Mesenchymal stem cell (in vitro differentiated cells and primary cell): ENCODE data around the gene EVL.

Experiments used
- DNase-seq: peaks from one replicate; pipeline ENCODE4 v3.0.0-alpha.2; 2013
- H2AFZ ChIP-seq: one replicate; pipeline ENCODE4 v1.6.1; 2013; ENCODE audit warnings: low read depth, mild to moderate bottlenecking, control low read depth, inconsistent platforms, low read length, moderate library complexity
- H2AK5ac ChIP-seq: 2 replicates; pipeline ENCODE4 v1.6.1; 2013; ENCODE audit warnings: low read length, moderate library complexity, mild to moderate bottlenecking, inconsistent platforms; ENCODE audit not compliant: severe bottlenecking
- H2BK120ac ChIP-seq: one replicate; pipeline ENCODE4 v1.6.1; 2013; ENCODE audit warnings: low read depth, mild to moderate bottlenecking, inconsistent platforms, low read length, moderate library complexity
- H2BK12ac ChIP-seq, 2 experiments: one replicate each; pipeline ENCODE4 v1.6.1; 2013; ENCODE audit warnings: inconsistent platforms in 2 of 2, low read length in 2 of 2, mild to moderate bottlenecking in 2 of 2, moderate library complexity in 2 of 2, control low read depth in 1 of 2
- H2BK15ac ChIP-seq: one replicate; pipeline ENCODE4 v1.6.1; 2013; ENCODE audit warnings: mild to moderate bottlenecking, low read depth, inconsistent platforms; ENCODE audit not compliant: poor library complexity, severe bottlenecking
- H2BK5ac ChIP-seq: 2 replicates; pipeline ENCODE4 v1.6.1; 2013; ENCODE audit warnings: low read depth, mild to moderate bottlenecking, low read length, control low read depth, inconsistent platforms; ENCODE audit not compliant: poor library complexity, severe bottlenecking
- H3K14ac ChIP-seq, 2 experiments: one replicate each; pipeline ENCODE4 v1.6.1; 2013; ENCODE audit warnings: inconsistent platforms in 2 of 2, low read length in 2 of 2, control low read depth in 1 of 2, mild to moderate bottlenecking in 1 of 2, moderate library complexity in 1 of 2
- H3K18ac ChIP-seq, 2 experiments: one replicate each; pipeline ENCODE4 v1.6.1; 2013; ENCODE audit warnings: inconsistent platforms in 2 of 2, low read length in 2 of 2, control low read depth in 1 of 2, low read depth in 1 of 2, mild to moderate bottlenecking in 1 of 2
- H3K23ac ChIP-seq, 2 experiments: one replicate each; pipeline ENCODE4 v1.6.1; 2013; ENCODE audit warnings: inconsistent platforms in 2 of 2, low read length in 2 of 2, mild to moderate bottlenecking in 2 of 2, moderate library complexity in 2 of 2, control low read depth in 1 of 2
- H3K27ac ChIP-seq: 2 replicates; pipeline ENCODE4 v1.5.1; 2013; ENCODE audit warnings: mild to moderate bottlenecking, moderate library complexity, low read length, control low read depth, inconsistent platforms; ENCODE audit not compliant: poor library complexity, severe bottlenecking
- H3K27me3 ChIP-seq, 2 experiments: 2 replicates each; pipeline versions ENCODE4 v1.6.1 to v1.7.0; 2013; ENCODE audit warnings: low read length in 2 of 2, mild to moderate bottlenecking in 2 of 2, moderate library complexity in 2 of 2, control low read depth in 1 of 2, inconsistent platforms in 1 of 2; ENCODE audit not compliant: control insufficient read depth in 1 of 2, insufficient read depth in 1 of 2
- H3K36me3 ChIP-seq, 2 experiments: 2 replicates each; pipeline versions ENCODE4 v1.6.1 to v1.7.0; 2013; ENCODE audit warnings: low read length in 2 of 2, control low read depth in 1 of 2, inconsistent platforms in 1 of 2, low read depth in 1 of 2, mild to moderate bottlenecking in 1 of 2; ENCODE audit not compliant: insufficient read depth in 2 of 2, control insufficient read depth in 1 of 2
- H3K4ac ChIP-seq, 2 experiments: one replicate each; pipeline ENCODE4 v1.6.1; 2013; ENCODE audit warnings: inconsistent platforms in 2 of 2, low read length in 2 of 2, mild to moderate bottlenecking in 2 of 2, moderate library complexity in 2 of 2, control low read depth in 1 of 2, low read depth in 1 of 2
- H3K4me1 ChIP-seq: 2 replicates; pipeline ENCODE4 v1.6.1; 2013; ENCODE audit warnings: low read depth, low read length, control low read depth; ENCODE audit not compliant: control insufficient read depth, insufficient read depth
- H3K4me2 ChIP-seq: 2 replicates; pipeline ENCODE4 v1.6.1; 2013; ENCODE audit warnings: low read length, mild to moderate bottlenecking, inconsistent platforms; ENCODE audit not compliant: poor library complexity, severe bottlenecking
- H3K4me3 ChIP-seq, 2 experiments: 2 replicates each; pipeline versions ENCODE4 v1.5.1 to v1.7.0; 2013; ENCODE audit warnings: low read length in 2 of 2, mild to moderate bottlenecking in 2 of 2, control low read depth in 1 of 2, low read depth in 1 of 2; ENCODE audit not compliant: insufficient read depth in 1 of 2
- H3K79me1 ChIP-seq: replicated peaks from 2 replicates; pipeline ENCODE4 v1.6.1; 2013; ENCODE audit warnings: mild to moderate bottlenecking, control low read depth, low read length, inconsistent platforms; ENCODE audit not compliant: poor library complexity, severe bottlenecking
- H3K9ac ChIP-seq: 2 replicates; pipeline ENCODE4 v1.7.0; 2013; ENCODE audit warnings: mild to moderate bottlenecking, low read length, moderate library complexity
- H3K9me3 ChIP-seq: 2 replicates; pipeline ENCODE4 v1.7.0; 2013; ENCODE audit warnings: mild to moderate bottlenecking, low read length; ENCODE audit not compliant: control insufficient read depth
- H4K8ac ChIP-seq: one replicate; pipeline ENCODE4 v1.6.1; 2013; ENCODE audit warnings: inconsistent platforms, mild to moderate bottlenecking, low read length, moderate library complexity
- H4K91ac ChIP-seq: one replicate; pipeline ENCODE4 v1.6.1; 2013; ENCODE audit warnings: mild to moderate bottlenecking, low read length, inconsistent platforms
- WGBS: methylation state at CpG from one replicate; pipeline ENCODE4 v1.1.7; 2013; ENCODE audit warnings: mixed read lengths; 5-methylcytosine and 5-hydroxymethylcytosine counted together

EVL gene

GRCh38 chr14:100106250-100107112 lies 41.3 kb downstream of the EVL start:
- Histone ChIP-seq H3K79me1 (peaks cover 32% of the 10 kb centered on the region), H3K4ac (no peak overlapping the region), H2BK5ac (no peak overlapping the region), H3K4me1 (peaks cover 9% of the 10 kb centered on the region), H3K9ac (no peak overlapping the region), H4K8ac (no peak overlapping the region), H2BK12ac (no peak overlapping the region), H3K4me3 (no peak overlapping the region), H3K4me2 (no peak overlapping the region), H3K23ac (no peak overlapping the region), H3K9me3 (no peaks in the 10 kb centered on the region), H3K14ac (peak overlapping the region in 1 of 2 experiments; percentile 83), H2AFZ (no peak overlapping the region), H3K27ac (no peak overlapping the region), H2BK15ac (no peak overlapping the region), H3K27me3 (no peaks in the 10 kb centered on the region), H2BK120ac (no peak overlapping the region), H3K36me3 (peaks cover 0 to 15% of the 10 kb centered on the region in 2 experiments), H3K18ac (no peak overlapping the region), H4K91ac (no peak overlapping the region), H2AK5ac (no peak overlapping the region)
- DNase-seq: no peak
- WGBS: 87% methylated on average over 13 of the region's 17 CpGs

GRCh38 chr14:100107236-100107635 lies 42.0 kb downstream of the EVL start:
- no peaks in the 10 kb centered on the region for H3K9me3 ChIP-seq
- no peak overlapping the region for H4K8ac ChIP-seq
- no peak overlapping the region for H3K9ac ChIP-seq
- no peak overlapping the region for H3K4me2 ChIP-seq
- no peak overlapping the region for H2AFZ ChIP-seq
- no peak overlapping the region for H3K23ac ChIP-seq
- H2BK12ac ChIP-seq: no peak overlapping the region
- no peaks in the 10 kb centered on the region for H3K27me3 ChIP-seq
- H3K4me3 ChIP-seq: no peak overlapping the region
- no peak overlapping the region for H3K18ac ChIP-seq
- no peak overlapping the region for H3K27ac ChIP-seq
- no peak overlapping the region for H4K91ac ChIP-seq
- no peak overlapping the region for H2BK120ac ChIP-seq
- 95% methylated on average over 5 of the region's 5 CpGs for WGBS
- no peak overlapping the region for H2BK5ac ChIP-seq
- DNase-seq: no peak
- H3K4ac ChIP-seq: no peak overlapping the region
- H2AK5ac ChIP-seq: no peak overlapping the region
- peaks cover 0 to 15% of the 10 kb centered on the region in 2 experiments for H3K36me3 ChIP-seq
- peaks cover 32% of the 10 kb centered on the region for H3K79me1 ChIP-seq
- no peak overlapping the region for H3K14ac ChIP-seq
- peaks cover 9% of the 10 kb centered on the region for H3K4me1 ChIP-seq
- H2BK15ac ChIP-seq: no peak overlapping the region

GRCh38 chr14:100108042-100108825 lies 43.0 kb downstream of the EVL start:
- H2BK12ac ChIP-seq: no peak overlapping the region
- peak; percentile 68 for DNase-seq

More at GRCh38 chr14:100108042-100108825, 43.0 kb downstream of the EVL start:
- 48% methylated on average over 13 of the region's 13 CpGs for WGBS
- Histone ChIP-seq H3K4me3 (no peak overlapping the region), H3K27me3 (no peaks in the 10 kb centered on the region), H4K8ac (peak overlapping the region; percentile 71), H3K18ac (no peak overlapping the region), H2BK15ac (peak overlapping the region; percentile 38), H2AFZ (no peak overlapping the region), H3K79me1 (peaks cover 28% of the 10 kb centered on the region), H3K4me1 (peaks cover 9% of the 10 kb centered on the region), H3K9ac (peak overlapping the region; percentile 52), H2BK120ac (no peak overlapping the region), H3K4me2 (no peak overlapping the region), H4K91ac (no peak overlapping the region), H3K36me3 (peaks cover 0 to 15% of the 10 kb centered on the region in 2 experiments), H3K9me3 (no peaks in the 10 kb centered on the region), H2BK5ac (no peak overlapping the region), H3K23ac (no peak overlapping the region), H2AK5ac (no peak overlapping the region), H3K4ac (no peak overlapping the region), H3K27ac (no peak overlapping the region), H3K14ac (no peak overlapping the region)
